Activated CD8-positive, alpha-beta T cell treated with anti-CD3 and anti-CD28 coated beads for 36 hours (primary cell): ENCODE results near the gene KCTD5. TPM values are rescaled to one million over a fixed set of nuclear protein-coding genes. Genes with fewer than 3 reads are reported as not detected.
"Not testable (repeated sequence)": the region's sequence is repeated elsewhere in the genome, so short reads cannot be mapped to it uniquely, and the experiment has no call there.

ENCODE experiments used
- ATAC-seq: fragments of 200-7000 bp; cut with Tn5 transposase; one replicate; pipeline ENCODE4 v1.10.0; 2021; ENCODE audit warnings: mild to moderate bottlenecking, moderate library complexity
- CTCF ChIA-PET: fragments of 350-600 bp; sonication (Branson Sonifier 250); formaldehyde crosslinking; loops from one replicate; lab custom pipeline; 2021; ENCODE audit warnings: antibody characterized with exemption; lab: Charles Lee
- POLR2A ChIA-PET: fragments of 350-600 bp; sonication (Branson Sonifier 250); formaldehyde crosslinking; loops from one replicate; lab custom pipeline; 2021; ENCODE audit warnings: antibody characterized with exemption; lab: Charles Lee
- DNase-seq: peaks from one replicate; pipeline ENCODE4 v3.0.0-alpha.2; 2020
- H3K27ac Mint-ChIP-seq: one replicate; pipeline ENCODE4 v1.8.0; 2021; ENCODE audit warnings: mild to moderate bottlenecking, mixed read lengths
- H3K27me3 Mint-ChIP-seq: one replicate; pipeline ENCODE4 v1.8.0; 2021; ENCODE audit warnings: mixed read lengths
- H3K36me3 Mint-ChIP-seq: one replicate; pipeline ENCODE4 v1.8.0; 2021; ENCODE audit warnings: low read depth, mixed read lengths
- H3K4me1 Mint-ChIP-seq: one replicate; pipeline ENCODE4 v1.8.0; 2021; ENCODE audit warnings: low read depth, mixed read lengths
- H3K4me3 Mint-ChIP-seq: one replicate; pipeline ENCODE4 v1.8.0; 2021; ENCODE audit warnings: mild to moderate bottlenecking, moderate library complexity, mixed read lengths
- H3K9me3 Mint-ChIP-seq: one replicate; pipeline ENCODE4 v1.8.0; 2021; ENCODE audit warnings: mixed read lengths
- intact Hi-C: fragments of 100-400 bp; cut with micrococcal nuclease; formaldehyde crosslinking; loops from one replicate; pipeline ENCODE4 v1.10.0; 2022
- total RNA-seq, 2 experiments: library from RNA; stranded (reverse); gene quantifications; one replicate each; pipeline ENCODE4 v1.2.3, GENCODE V29; 2021
- TF ChIP-seq, protein P1 (sequence below): fragments of 200-600 bp; IDR thresholded peaks from one replicate; pipeline ENCODE4 v1.8.0; 2022; ENCODE audit warnings: antibody characterized with exemption, mild to moderate bottlenecking

Gene KCTD5
- total RNA-seq, 2 experiments from 2014 or later = 26.0 to 27.3 TPM

DNA sequence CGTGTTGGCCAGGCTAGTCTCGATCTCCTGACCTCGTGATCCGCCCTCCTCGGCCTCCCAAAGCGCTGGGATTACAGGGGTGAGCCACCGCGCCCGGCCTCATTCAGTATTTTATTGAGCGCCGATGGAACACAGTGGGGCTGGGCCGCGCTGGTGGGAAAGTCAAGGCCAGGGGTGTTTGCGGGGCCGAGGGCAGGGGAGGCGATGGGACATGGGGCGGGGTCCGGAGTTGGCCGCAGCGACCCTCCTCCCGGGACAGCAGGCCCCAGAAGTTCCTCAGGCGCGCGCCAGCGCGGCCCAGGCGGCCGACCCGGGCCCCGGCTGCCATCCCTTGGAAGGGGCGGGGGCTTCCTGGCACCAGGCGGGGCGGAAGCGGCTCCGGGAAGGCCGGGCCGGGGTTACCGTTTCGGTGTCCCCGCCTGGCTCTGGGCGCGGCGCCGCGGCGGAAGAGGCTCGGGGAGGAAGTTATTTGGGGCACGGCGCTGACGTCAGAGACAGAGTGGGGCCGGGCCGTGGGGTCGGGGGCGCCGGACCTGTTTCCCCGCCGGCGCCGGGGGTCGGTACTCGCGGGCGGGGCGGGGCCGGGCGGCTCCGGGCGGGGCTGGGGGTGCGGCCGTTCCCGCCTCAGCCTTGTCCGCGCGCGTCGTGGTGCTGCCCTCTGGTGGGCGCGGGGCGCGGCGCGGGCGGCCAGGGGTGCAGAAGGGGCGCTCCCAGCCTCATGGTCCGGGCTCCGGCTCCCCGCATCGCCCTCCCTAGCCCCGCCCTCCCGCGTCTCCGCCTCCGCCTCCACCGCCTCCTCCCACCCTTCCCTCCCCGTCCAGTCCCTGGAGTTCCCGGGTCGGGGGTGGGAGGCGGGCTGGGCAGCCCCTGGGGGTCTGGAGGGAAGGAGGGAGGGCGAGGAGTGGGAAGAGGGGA lies 38.7 kb downstream of the KCTD5 start:
- Mint-ChIP-seq H3K9me3 (no peaks in the 10 kb centered on the region), H3K4me1 (peaks cover 2% of the 10 kb centered on the region), H3K27ac (peak overlapping the region; percentile 81), H3K4me3 (peak overlapping the region; percentile 76), H3K27me3 (peaks cover 3% of the 10 kb centered on the region), H3K36me3 (no peaks in the 10 kb centered on the region)
- DNase-seq (peak; percentile 91), ATAC-seq (peak; percentile 92)
- intact Hi-C loops = no loop called here
- TF ChIP-seq, protein P1, sequence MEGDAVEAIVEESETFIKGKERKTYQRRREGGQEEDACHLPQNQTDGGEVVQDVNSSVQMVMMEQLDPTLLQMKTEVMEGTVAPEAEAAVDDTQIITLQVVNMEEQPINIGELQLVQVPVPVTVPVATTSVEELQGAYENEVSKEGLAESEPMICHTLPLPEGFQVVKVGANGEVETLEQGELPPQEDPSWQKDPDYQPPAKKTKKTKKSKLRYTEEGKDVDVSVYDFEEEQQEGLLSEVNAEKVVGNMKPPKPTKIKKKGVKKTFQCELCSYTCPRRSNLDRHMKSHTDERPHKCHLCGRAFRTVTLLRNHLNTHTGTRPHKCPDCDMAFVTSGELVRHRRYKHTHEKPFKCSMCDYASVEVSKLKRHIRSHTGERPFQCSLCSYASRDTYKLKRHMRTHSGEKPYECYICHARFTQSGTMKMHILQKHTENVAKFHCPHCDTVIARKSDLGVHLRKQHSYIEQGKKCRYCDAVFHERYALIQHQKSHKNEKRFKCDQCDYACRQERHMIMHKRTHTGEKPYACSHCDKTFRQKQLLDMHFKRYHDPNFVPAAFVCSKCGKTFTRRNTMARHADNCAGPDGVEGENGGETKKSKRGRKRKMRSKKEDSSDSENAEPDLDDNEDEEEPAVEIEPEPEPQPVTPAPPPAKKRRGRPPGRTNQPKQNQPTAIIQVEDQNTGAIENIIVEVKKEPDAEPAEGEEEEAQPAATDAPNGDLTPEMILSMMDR = peak; percentile 84
- CTCF ChIA-PET = no interaction called here
- POLR2A ChIA-PET = no interaction called here

DNA sequence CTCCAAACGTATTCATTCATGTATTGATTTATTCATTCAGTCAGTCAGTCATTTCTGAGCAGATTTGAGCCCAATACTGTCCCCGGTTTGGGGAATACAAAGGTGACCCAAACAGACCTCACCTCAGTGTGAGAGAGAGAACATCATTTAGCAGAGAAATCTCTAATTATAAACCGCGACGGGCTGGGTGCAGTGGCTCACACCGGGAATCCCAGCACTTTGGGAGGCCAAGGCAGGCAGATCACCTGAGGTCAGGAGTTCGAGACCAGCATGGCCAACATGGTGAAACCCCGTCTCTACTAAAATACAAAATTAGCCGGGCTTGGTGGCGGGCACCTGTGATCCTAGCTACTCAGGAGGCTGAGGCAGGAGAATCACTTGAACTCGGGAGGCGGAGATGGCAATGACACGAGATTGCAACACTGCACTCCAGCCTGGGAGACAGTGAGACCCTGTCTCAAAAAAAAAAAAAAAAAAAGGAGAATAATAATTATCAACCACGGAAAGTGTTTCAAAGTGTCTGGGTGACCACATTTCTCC lies 39.4 kb downstream of the KCTD5 start:
- Mint-ChIP-seq H3K4me3 (peak overlapping the region; percentile 58), H3K27ac (peak overlapping the region; percentile 25)
- POLR2A ChIA-PET, intact Hi-C loops, CTCF ChIA-PET, H3K9me3 Mint-ChIP-seq, H3K27me3 Mint-ChIP-seq, H3K36me3 Mint-ChIP-seq, H3K4me1 Mint-ChIP-seq, ATAC-seq, DNase-seq: not testable (repeated sequence)
- TF ChIP-seq, protein P1 = peak; percentile 37

DNA sequence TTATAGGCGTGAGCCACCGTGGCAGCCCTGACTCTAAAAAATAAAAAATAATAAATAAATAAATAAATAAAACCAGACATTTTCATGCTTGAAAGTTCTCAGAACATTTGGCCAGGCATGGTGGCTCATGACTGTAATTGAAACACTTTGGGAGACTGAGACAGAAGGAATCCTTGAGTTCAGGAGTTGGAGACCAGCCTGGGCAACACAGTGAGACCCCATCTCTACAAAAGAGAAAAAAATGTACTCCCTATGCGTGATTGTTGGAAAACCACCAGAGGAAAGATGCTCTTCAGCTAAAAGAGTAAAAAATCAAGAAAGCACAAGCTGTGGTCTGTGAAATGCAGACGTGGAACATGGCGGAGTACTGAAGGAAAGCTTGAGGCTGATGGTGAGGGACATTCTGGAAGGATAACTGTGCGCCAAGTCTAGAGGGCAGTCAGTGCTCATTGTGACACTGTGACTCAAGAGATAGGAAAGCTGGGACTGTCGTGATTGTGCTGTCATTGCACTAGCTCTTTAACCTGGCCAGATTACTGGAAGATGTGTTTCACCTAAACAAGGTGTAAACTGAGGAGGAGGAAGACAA lies 41.9 kb downstream of the KCTD5 start:
- Mint-ChIP-seq H3K27me3 (peaks cover 3% of the 10 kb centered on the region), H3K27ac (no peak overlapping the region), H3K9me3 (no peaks in the 10 kb centered on the region), H3K4me3 (no peak overlapping the region), H3K36me3 (no peaks in the 10 kb centered on the region), H3K4me1 (peaks cover 4% of the 10 kb centered on the region)
- no peak for ATAC-seq
- no peak for DNase-seq
- intact Hi-C loops = no loop called here
- ChIA-PET CTCF (interaction anchor here (1.7 kb wide), 1 partner anchor 115 kb away, joined by 3 read pairs; no protein-coding TSS in a partner anchor), POLR2A (interaction anchor here (0.6 kb wide), 1 partner anchor 30 kb away, joined by 3 read pairs; no protein-coding TSS in a partner anchor)
- TF ChIP-seq, protein P1 = no peak

DNA sequence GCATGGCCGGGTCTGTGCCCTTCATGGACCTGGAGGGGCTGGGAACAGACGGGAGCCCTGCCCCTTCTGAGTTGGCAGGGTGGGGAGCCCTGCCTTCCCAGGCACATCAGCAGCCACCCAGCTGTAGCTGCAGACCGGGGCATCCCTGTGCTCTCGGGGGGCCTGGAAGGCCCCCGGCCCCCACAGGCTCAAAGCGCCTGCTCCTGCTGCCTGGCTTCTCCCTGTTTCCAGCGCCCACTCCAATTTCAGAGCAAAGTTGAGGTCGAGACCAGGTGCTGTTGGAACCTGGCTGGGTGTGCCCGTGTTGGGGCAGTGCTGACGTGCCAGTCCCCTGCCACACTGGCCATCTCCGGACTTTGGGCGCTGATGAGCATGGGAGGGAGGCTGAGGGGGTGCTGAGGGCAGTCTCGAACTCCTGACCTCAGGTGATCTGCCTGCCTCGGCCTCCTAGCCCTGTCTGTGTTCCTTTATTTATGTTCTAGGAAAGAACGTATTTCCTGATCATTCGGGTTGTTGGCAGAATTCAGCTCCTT lies 42.6 kb downstream of the KCTD5 start:
- no peaks in the 10 kb centered on the region for H3K36me3 Mint-ChIP-seq
- intact Hi-C loops = no loop called here
- POLR2A ChIA-PET = no interaction called here
- no peak for ATAC-seq
- H3K27me3 Mint-ChIP-seq = peaks cover 3% of the 10 kb centered on the region
- no peak overlapping the region for H3K4me3 Mint-ChIP-seq
- H3K9me3 Mint-ChIP-seq = no peaks in the 10 kb centered on the region
- DNase-seq = no peak
- peaks cover 4% of the 10 kb centered on the region for H3K4me1 Mint-ChIP-seq
- TF ChIP-seq, protein P1 = no peak
- no peak overlapping the region for H3K27ac Mint-ChIP-seq
- CTCF ChIA-PET = interaction anchor here (1.7 kb wide), 1 partner anchor 114 kb away, joined by 3 read pairs; no protein-coding TSS in a partner anchor
